Adrenal gland (tissue), 12 donors: ENCODE data around the gene GEMIN8. TPM values are rescaled to one million over a fixed set of nuclear protein-coding genes. Genes with fewer than 3 reads are reported as not detected.

Experiments used
- DNase-seq, 7 donors: peaks; one replicate each; pipeline ENCODE4 v3.0.0-alpha.2; 2019 to 2020
- H3K27ac ChIP-seq, 5 donors: fragments of 200-600 bp; sonication (generic) in 4 of 5; 1 replicate in 3 of 5; 2 replicates in 2 of 5; pipeline versions ENCODE4 v1.5.1 to v1.8.0; 2016 to 2020; ENCODE audit warnings: mild to moderate bottlenecking in 1 of 5
- H3K27me3 ChIP-seq: fragments of 200-600 bp; 2 replicates; pipeline ENCODE4 v1.8.0; 2021
- H3K36me3 ChIP-seq, 2 donors: fragments of 200-600 bp; replicated peaks in 1 of 2; 1 replicate in 1 of 2; 2 replicates in 1 of 2; pipeline versions ENCODE4 v1.5.1 to v1.8.0; 2018 to 2022
- H3K4me1 ChIP-seq, 2 donors: fragments of 200-600 bp; replicated peaks in 1 of 2; 1 replicate in 1 of 2; 2 replicates in 1 of 2; pipeline versions ENCODE4 v1.5.1 to v1.8.0; 2018 to 2021
- H3K4me3 ChIP-seq, 4 donors: fragments of 200-600 bp; sonication (generic) in 3 of 4; one replicate each; pipeline ENCODE4 v1.5.1; 2016 to 2018
- H3K9me3 ChIP-seq, 3 donors: fragments of 200-600 bp; sonication (generic) in 1 of 3; replicated peaks in 1 of 3; 1 replicate in 2 of 3; 2 replicates in 1 of 3; pipeline versions ENCODE4 v1.5.1 to v1.8.0; 2016 to 2021
- POLR2A ChIP-seq, 2 donors: fragments of 450-650 bp; IDR thresholded peaks; one replicate each; pipeline ENCODE4 v1.6.1; 2017; ENCODE audit warnings: antibody characterized with exemption in 2 of 2, mild to moderate bottlenecking in 2 of 2, moderate library complexity in 1 of 2
- WGBS, 4 donors: extraction: QIAGEN DNeasy Blood & Tissue Kit in 2 of 4; methylation state at CpG; one replicate each; pipeline versions ENCODE4 v1.1.5 to v1.1.7; 2013 to 2017; 5-methylcytosine and 5-hydroxymethylcytosine counted together
- intact Hi-C, 2 donors: fragments of 100-400 bp; cut with DNase I; formaldehyde crosslinking; loops; one replicate each; pipeline versions ENCODE4 v1.14.1 to v1.15.0; 2022 to 2023
- polyA plus RNA-seq, 3 donors: library from polyadenylated mRNA; stranded (reverse); fragments of 200-250 nt in 2 of 3; fragments of 350-450 nt in 1 of 3; fragmentation: Illumina TruSeq in 1 of 3; extraction: RNeasy Lipid Tissue Mini Kit (QIAGEN cat#74804) in 1 of 3; gene quantifications; one replicate each; pipeline ENCODE4 v1.2.3, GENCODE V29; 2013 to 2014
- total RNA-seq, 9 donors: library from RNA; depleted of rRNA in 4 of 9; stranded (reverse); fragments of >200 nt in 4 of 9; fragments of 120-200 nt in 1 of 9; fragmentation: NEBNext Ultra II Directional in 1 of 9; extraction: Animal tissue kit (Norgen Biotek cat#: 25700) in 1 of 9; gene quantifications; one replicate each; pipeline versions ENCODE4 v1.1.0 to v1.2.4, GENCODE V29; 2013 to 2023
- TF ChIP-seq, protein P1 (sequence below), 6 experiments: fragments of 450-650 bp in 4 of 6; fragments of 200-600 bp in 2 of 6; sonication (generic) in 1 of 6; IDR thresholded peaks; 1 replicate in 5 of 6; 2 replicates in 1 of 6; pipeline versions ENCODE4 v1.5.1 to v1.8.0; 2016 to 2021; ENCODE audit warnings: antibody characterized with exemption in 6 of 6, mild to moderate bottlenecking in 2 of 6, moderate library complexity in 1 of 6
- donor health status: healthy with polysubstance abuse.
- donor health status: Bipolar disorder and iron deficiency.
- donor health status: DM: yes; HTN: yes; CAD: no.
- donor health status: DM: no; HTN: no; CAD: no.
- donor health status: DM: no; HTN: no; CAD: no.
- donor health status: DM: yes; HTN: yes; CAD: no.

The GEMIN8 gene
- total and polyA plus RNA-seq, 12 donors = 13.9 to 32.9 (median 19.8) TPM

- Histone ChIP-seq H3K4me1 (no peaks in the 10 kb centered on the region), H3K4me3 (no peak overlapping the region), H3K36me3 (no peaks in the 10 kb centered on the region), H3K27ac (no peak overlapping the region), H3K9me3 (no peaks in the 10 kb centered on the region), H3K27me3 (peaks cover 19% of the 10 kb centered on the region)
- TF ChIP-seq POLR2A (IDR thresholded peaks at IDR 0.05) = no peak
- TF ChIP-seq, protein P1, sequence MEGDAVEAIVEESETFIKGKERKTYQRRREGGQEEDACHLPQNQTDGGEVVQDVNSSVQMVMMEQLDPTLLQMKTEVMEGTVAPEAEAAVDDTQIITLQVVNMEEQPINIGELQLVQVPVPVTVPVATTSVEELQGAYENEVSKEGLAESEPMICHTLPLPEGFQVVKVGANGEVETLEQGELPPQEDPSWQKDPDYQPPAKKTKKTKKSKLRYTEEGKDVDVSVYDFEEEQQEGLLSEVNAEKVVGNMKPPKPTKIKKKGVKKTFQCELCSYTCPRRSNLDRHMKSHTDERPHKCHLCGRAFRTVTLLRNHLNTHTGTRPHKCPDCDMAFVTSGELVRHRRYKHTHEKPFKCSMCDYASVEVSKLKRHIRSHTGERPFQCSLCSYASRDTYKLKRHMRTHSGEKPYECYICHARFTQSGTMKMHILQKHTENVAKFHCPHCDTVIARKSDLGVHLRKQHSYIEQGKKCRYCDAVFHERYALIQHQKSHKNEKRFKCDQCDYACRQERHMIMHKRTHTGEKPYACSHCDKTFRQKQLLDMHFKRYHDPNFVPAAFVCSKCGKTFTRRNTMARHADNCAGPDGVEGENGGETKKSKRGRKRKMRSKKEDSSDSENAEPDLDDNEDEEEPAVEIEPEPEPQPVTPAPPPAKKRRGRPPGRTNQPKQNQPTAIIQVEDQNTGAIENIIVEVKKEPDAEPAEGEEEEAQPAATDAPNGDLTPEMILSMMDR (IDR thresholded peaks at IDR 0.05) = no peak
- intact Hi-C loops = no loop called here
- WGBS, 4 donors = 79 to 92% (median 84%) methylated on average over 4 to 21 of the region's 21 CpGs
- no peak for DNase-seq
These were observed 36.1 kb upstream of the GEMIN8 start for GRCh38 chrX:14065800-14066199.

DNA sequence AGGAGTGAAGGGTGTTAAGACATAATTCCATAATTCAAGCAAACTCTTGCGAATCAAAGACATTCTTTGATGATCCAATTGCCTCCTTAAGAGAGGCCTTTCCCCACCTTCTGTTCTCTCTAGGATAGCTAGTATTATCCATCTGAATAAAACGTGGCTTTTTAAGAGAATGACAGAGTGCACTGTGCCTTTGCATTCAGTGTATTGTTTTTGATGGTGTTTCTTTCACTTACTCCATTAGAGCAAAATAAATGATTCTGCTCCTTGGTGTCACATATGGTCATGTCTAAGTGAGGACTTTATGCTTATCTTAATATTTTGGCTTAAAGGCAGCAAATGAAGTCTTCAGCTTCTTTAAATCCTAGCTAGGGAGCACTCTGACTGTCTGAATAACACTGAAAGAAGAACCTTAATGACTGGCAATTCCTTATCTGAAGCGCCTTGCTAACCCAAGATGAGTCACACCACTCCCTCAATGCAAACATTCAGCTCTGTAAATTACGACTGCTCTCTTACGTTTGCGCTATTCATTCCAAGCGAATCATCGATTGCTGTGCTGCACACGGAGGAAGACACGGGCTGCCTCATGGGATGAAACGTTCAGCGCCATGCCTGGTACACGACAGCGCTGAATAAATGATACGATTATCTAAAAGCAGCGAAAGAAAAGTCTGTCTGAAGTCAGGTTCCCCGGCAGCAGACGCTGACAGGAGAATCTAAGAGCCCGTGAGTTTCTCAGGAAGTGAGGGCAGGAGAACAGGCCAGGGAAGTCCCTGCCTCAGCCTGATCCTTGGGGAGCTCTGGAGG, 35.1 kb upstream of the GEMIN8 start:
- no peak for DNase-seq
- intact Hi-C loops = no loop called here
- 58 to 70% (median 65%) methylated on average over 19 of the region's 19 CpGs for WGBS, 4 donors

DNA sequence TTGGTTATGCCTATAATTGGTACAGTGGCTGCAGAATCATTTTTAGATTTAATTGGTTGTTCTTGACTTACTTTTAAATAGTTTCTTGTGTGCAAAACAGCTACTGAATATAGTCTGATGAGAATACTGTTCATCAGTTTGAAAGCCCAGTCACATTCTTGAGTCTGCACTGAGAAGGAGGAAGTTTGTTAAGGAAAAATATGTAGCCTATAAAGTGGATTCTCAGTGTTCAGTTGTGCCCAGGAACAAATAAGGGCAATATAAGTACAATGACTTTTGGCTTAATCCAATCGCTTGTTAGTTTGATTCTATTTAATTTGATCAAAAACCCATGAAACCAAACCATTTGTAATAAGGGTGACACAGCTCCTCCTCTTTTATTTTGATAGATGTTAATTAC, 32.8 kb upstream of the GEMIN8 start:
- intact Hi-C loops = no loop called here
- WGBS, 4 donors = 74 to 100% (median 80%) methylated on average over 1 of the region's 1 CpG
- DNase-seq = no peak
- no peak overlapping the region for H3K4me3 ChIP-seq
- no peaks in the 10 kb centered on the region for H3K9me3 ChIP-seq
- H3K27ac ChIP-seq = no peak overlapping the region
- TF ChIP-seq POLR2A (IDR thresholded peaks at IDR 0.05) = no peak
- TF ChIP-seq, protein P1 (IDR thresholded peaks at IDR 0.05) = no peak
- H3K36me3 ChIP-seq = no peaks in the 10 kb centered on the region
- no peaks in the 10 kb centered on the region for H3K4me1 ChIP-seq
- H3K27me3 ChIP-seq = peaks cover 35% of the 10 kb centered on the region

More for the DNA sequence above, 35.1 kb upstream of the GEMIN8 start:
- peaks cover 19% of the 10 kb centered on the region for H3K27me3 ChIP-seq
- no peaks in the 10 kb centered on the region for H3K9me3 ChIP-seq
- no peak overlapping the region for H3K27ac ChIP-seq
- H3K4me3 ChIP-seq = no peak overlapping the region
- H3K4me1 ChIP-seq = no peaks in the 10 kb centered on the region
- TF ChIP-seq, protein P1 (IDR thresholded peaks at IDR 0.05) = no peak
- no peak for TF ChIP-seq POLR2A (IDR thresholded peaks at IDR 0.05)
- no peaks in the 10 kb centered on the region for H3K36me3 ChIP-seq

DNA sequence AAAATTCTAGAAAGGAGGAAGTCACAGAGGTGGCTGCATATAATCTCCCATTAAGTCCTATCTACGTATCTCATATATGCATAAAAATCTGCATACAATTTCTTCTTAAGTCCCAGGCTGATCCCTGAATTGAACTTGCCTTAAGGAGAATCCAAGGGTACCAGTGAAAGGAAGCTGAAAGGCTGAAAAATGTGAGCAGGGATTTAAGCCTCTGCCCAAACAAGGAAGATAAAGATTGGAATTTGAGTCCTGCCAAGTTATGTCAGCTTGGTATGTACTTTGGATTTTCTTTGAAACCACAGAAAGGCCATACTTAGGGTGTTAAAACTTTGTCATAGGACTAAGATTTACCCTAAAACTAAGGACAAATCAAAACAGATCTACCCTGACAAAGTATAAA, 26.5 kb upstream of the GEMIN8 start:
- H3K27ac ChIP-seq = no peak overlapping the region
- DNase-seq = no peak
- 50 to 70% (median 61%) methylated on average over 1 of the region's 1 CpG for WGBS, 4 donors
- no peaks in the 10 kb centered on the region for H3K36me3 ChIP-seq
- no peaks in the 10 kb centered on the region for H3K4me1 ChIP-seq
- H3K27me3 ChIP-seq = peaks cover 36% of the 10 kb centered on the region
- TF ChIP-seq POLR2A (IDR thresholded peaks at IDR 0.05) = no peak
- TF ChIP-seq, protein P1 (IDR thresholded peaks at IDR 0.05) = no peak
- H3K9me3 ChIP-seq = no peaks in the 10 kb centered on the region
- H3K4me3 ChIP-seq = no peak overlapping the region
- intact Hi-C loops = no loop called here
